IMR-90 (cell line): ENCODE results near the gene NDUFAF2. TPM values are rescaled to one million over a fixed set of nuclear protein-coding genes. Genes with fewer than 3 reads are reported as not detected.

ENCODE experiments used
- ATAC-seq: fragments of 200-7000 bp; cut with Tn5 transposase; 2 replicates; pipeline ENCODE4 v1.9.1; 2020; ENCODE audit warnings: low read depth, mild to moderate bottlenecking, moderate library complexity
- BruUV-seq: library from RNA; stranded (reverse); fragments of 400-500 nt; replicated peaks from 2 replicates; lab custom pipeline; 2021; lab: Mats Ljungman, UMichigan
- CTCF ChIA-PET: fragments of 300-600 bp; formaldehyde crosslinking; extraction: SDS; loops from one replicate; lab custom pipeline; 2021; ENCODE audit warnings: antibody characterized with exemption; lab: Yijun Ruan, JAX
- POLR2A ChIA-PET: fragments of 300-600 bp; sonication (Branson Sonifier 250); formaldehyde crosslinking; loops from one replicate; lab custom pipeline; 2022; ENCODE audit warnings: antibody characterized with exemption; ENCODE audit not compliant: unreplicated experiment; lab: Charles Lee
- DNase-seq: peaks from one replicate; pipeline ENCODE4 v3.0.0; 2013
- H2AFZ ChIP-seq: replicated peaks from 2 replicates; pipeline ENCODE3; 2013; ENCODE audit warnings: low read length, mild to moderate bottlenecking; ENCODE audit not compliant: poor library complexity
- H2AK5ac ChIP-seq: 2 replicates; pipeline ENCODE4 v1.6.1; 2013; ENCODE audit warnings: low read depth, low read length, inconsistent platforms
- H2AK9ac ChIP-seq: replicated peaks from 2 replicates; pipeline ENCODE3; 2013; ENCODE audit warnings: mild to moderate bottlenecking, low read depth, low read length, moderate library complexity; ENCODE audit not compliant: poor library complexity
- H2BK120ac ChIP-seq: 2 replicates; pipeline ENCODE4 v1.6.1; 2013; ENCODE audit warnings: low read depth, low read length, inconsistent platforms
- H2BK15ac ChIP-seq: 3 replicates; pipeline ENCODE4 v1.6.1; 2013; ENCODE audit warnings: low read depth, low read length, inconsistent platforms
- H2BK20ac ChIP-seq: 2 replicates; pipeline ENCODE4 v1.6.1; 2013; ENCODE audit warnings: low read depth, mild to moderate bottlenecking, inconsistent platforms, low read length, moderate library complexity
- H2BK5ac ChIP-seq: 2 replicates; pipeline ENCODE4 v1.6.1; 2013; ENCODE audit warnings: mild to moderate bottlenecking, low read depth, low read length, inconsistent platforms; ENCODE audit not compliant: poor library complexity, severe bottlenecking
- H3K14ac ChIP-seq: replicated peaks from 2 replicates; pipeline ENCODE4 v1.6.1; 2013; ENCODE audit warnings: low read depth, low read length, inconsistent platforms
- H3K18ac ChIP-seq: 2 replicates; pipeline ENCODE4 v1.6.1; 2013; ENCODE audit warnings: low read depth, low read length, control low read depth
- H3K23ac ChIP-seq: 2 replicates; pipeline ENCODE4 v1.6.1; 2013; ENCODE audit warnings: low read depth, low read length, inconsistent platforms
- H3K27ac ChIP-seq: 2 replicates; pipeline ENCODE4 v1.5.1; 2013; ENCODE audit warnings: mild to moderate bottlenecking, control low read depth, low read length; ENCODE audit not compliant: insufficient read depth
- H3K27me3 ChIP-seq: 2 replicates; pipeline ENCODE4 v1.6.1; 2013; ENCODE audit warnings: low read length; ENCODE audit not compliant: control insufficient read depth, insufficient read depth
- H3K36me3 ChIP-seq: 2 replicates; pipeline ENCODE4 v1.6.1; 2013; ENCODE audit warnings: low read length, mixed read lengths; ENCODE audit not compliant: control insufficient read depth, insufficient read depth
- H3K4ac ChIP-seq: 2 replicates; pipeline ENCODE4 v1.6.1; 2013; ENCODE audit warnings: low read depth, low read length, inconsistent platforms
- H3K4me1 ChIP-seq: 2 replicates; pipeline ENCODE4 v1.6.1; 2013; ENCODE audit warnings: low read length, mixed read lengths; ENCODE audit not compliant: control insufficient read depth, insufficient read depth
- H3K4me2 ChIP-seq: 2 replicates; pipeline ENCODE4 v1.6.1; 2013; ENCODE audit warnings: low read depth, mild to moderate bottlenecking, control low read depth, low read length, moderate library complexity
- H3K4me3 ChIP-seq: 2 replicates; pipeline ENCODE4 v1.5.1; 2013; ENCODE audit warnings: low read depth, mild to moderate bottlenecking, control low read depth, low read length, moderate library complexity; ENCODE audit not compliant: insufficient read depth
- H3K56ac ChIP-seq: 2 replicates; pipeline ENCODE4 v1.6.1; 2013; ENCODE audit warnings: low read length, inconsistent platforms; ENCODE audit not compliant: insufficient read depth; ENCODE audit errors: extremely low read depth
- H3K79me1 ChIP-seq, 2 experiments: 2 replicates each; pipeline ENCODE4 v1.6.1; 2013; ENCODE audit warnings: low read length in 2 of 2, inconsistent platforms in 1 of 2, low read depth in 1 of 2
- H3K9ac ChIP-seq: 2 replicates; pipeline ENCODE4 v1.6.1; 2013; ENCODE audit warnings: low read depth, low read length, control low read depth
- H3K9me1 ChIP-seq: 2 replicates; pipeline ENCODE4 v1.6.1; 2013; ENCODE audit warnings: low read length, inconsistent platforms; ENCODE audit not compliant: insufficient read depth
- H3K9me3 ChIP-seq: 2 replicates; pipeline ENCODE4 v1.6.1; 2013; ENCODE audit warnings: low read length; ENCODE audit not compliant: control insufficient read depth, insufficient read depth
- H4K20me1 ChIP-seq: 2 replicates; pipeline ENCODE4 v1.6.1; 2013; ENCODE audit warnings: low read length, inconsistent platforms; ENCODE audit not compliant: insufficient read depth
- H4K5ac ChIP-seq: 2 replicates; pipeline ENCODE4 v1.6.1; 2013; ENCODE audit warnings: mild to moderate bottlenecking, low read depth, low read length, control low read depth
- H4K8ac ChIP-seq, 2 experiments: 2 replicates each; pipeline ENCODE4 v1.6.1; 2013; ENCODE audit warnings: low read depth in 2 of 2, low read length in 2 of 2, control low read depth in 1 of 2, inconsistent platforms in 1 of 2
- H4K91ac ChIP-seq: 2 replicates; pipeline ENCODE4 v1.6.1; 2013; ENCODE audit warnings: low read depth, low read length, inconsistent platforms; ENCODE audit not compliant: insufficient read depth
- BHLHE40 ChIP-seq: fragments of 150-350 bp; IDR thresholded peaks from 2 replicates; pipeline ENCODE4 v1.6.1; 2016; ENCODE audit warnings: mild to moderate bottlenecking, low read depth, low read length
- CHD1 ChIP-seq: IDR thresholded peaks from 2 replicates; pipeline ENCODE4 v1.6.1; 2012; ENCODE audit warnings: low read depth, low read length, improper control_type of control experiment
- FOS ChIP-seq: fragments of 150-350 bp; IDR thresholded peaks from 2 replicates; pipeline ENCODE4 v1.6.1; 2016; ENCODE audit warnings: low read depth, low read length
- MAZ ChIP-seq: IDR thresholded peaks from 2 replicates; pipeline ENCODE4 v1.6.1; 2012; ENCODE audit warnings: low read depth, mild to moderate bottlenecking, low read length, improper control_type of control experiment, moderate library complexity, borderline replicate concordance
- MXI1 ChIP-seq: IDR thresholded peaks from 2 replicates; pipeline ENCODE4 v1.6.1; 2012; ENCODE audit warnings: low read depth, mild to moderate bottlenecking, low read length, moderate library complexity, borderline replicate concordance
- NFE2L2 ChIP-seq: fragments of 150-350 bp; IDR thresholded peaks from 2 replicates; pipeline ENCODE4 v1.6.1; 2016; ENCODE audit warnings: low read depth, mild to moderate bottlenecking, low read length
- POLR2A ChIP-seq: IDR thresholded peaks from 2 replicates; pipeline ENCODE4 v1.6.1; 2012; ENCODE audit warnings: mild to moderate bottlenecking, low read depth, low read length
- RAD21 ChIP-seq: IDR thresholded peaks from 2 replicates; pipeline ENCODE4 v1.6.1; 2012; ENCODE audit warnings: low read length, improper control_type of control experiment
- SMC3 ChIP-seq: fragments of 150-350 bp; IDR thresholded peaks from 2 replicates; pipeline ENCODE4 v1.6.1; 2016; ENCODE audit warnings: low read depth, mild to moderate bottlenecking, antibody characterized with exemption, low read length, moderate library complexity
- WGBS, 2 experiments: methylation state at CpG; one replicate each; pipeline versions ENCODE4 v1.1.5 to v1.1.7; 2013; ENCODE audit warnings: missing lambda C conversion rate in 2 of 2; ENCODE audit not compliant: insufficient read length in 1 of 2; ENCODE audit errors: extremely low coverage in 2 of 2; 5-methylcytosine and 5-hydroxymethylcytosine counted together
- dilution Hi-C: fragments of 300-500 bp; cut with HindIII; formaldehyde crosslinking; loops from one replicate; pipeline ENCODE4 v1.14.3; 2018; ENCODE audit warnings: low sequenced_read_pairs; ENCODE audit not compliant: unreplicated experiment
- in situ Hi-C: fragments of 300-500 bp; cut with MboI; formaldehyde crosslinking; loops from 3 replicates; pipeline ENCODE4 v1.14.3; 2019; ENCODE audit warnings: low sequenced_read_pairs, inconsistent platforms, mixed read lengths
- intact Hi-C: fragments of 100-400 bp; cut with micrococcal nuclease; formaldehyde crosslinking; loops from 2 replicates; pipeline ENCODE4 v1.10.0; 2022
- polyA plus RNA-seq, 3 experiments: library from polyadenylated mRNA; depleted of rRNA; stranded (reverse); fragments of >200 nt; gene quantifications; 2 replicates each; pipeline ENCODE4 v1.2.3, GENCODE V29; 2012; ENCODE audit warnings: low replicate concordance in 1 of 3
- total RNA-seq: library from RNA; depleted of rRNA; stranded (reverse); fragments of >200 nt; gene quantifications from 2 replicates; pipeline ENCODE4 v1.2.3, GENCODE V29; 2012

The NDUFAF2 gene
- total and polyA plus RNA-seq, 2 of the 4 experiments (the other 2 are of a cell fraction) = 11.8 to 24.7 TPM

DNA sequence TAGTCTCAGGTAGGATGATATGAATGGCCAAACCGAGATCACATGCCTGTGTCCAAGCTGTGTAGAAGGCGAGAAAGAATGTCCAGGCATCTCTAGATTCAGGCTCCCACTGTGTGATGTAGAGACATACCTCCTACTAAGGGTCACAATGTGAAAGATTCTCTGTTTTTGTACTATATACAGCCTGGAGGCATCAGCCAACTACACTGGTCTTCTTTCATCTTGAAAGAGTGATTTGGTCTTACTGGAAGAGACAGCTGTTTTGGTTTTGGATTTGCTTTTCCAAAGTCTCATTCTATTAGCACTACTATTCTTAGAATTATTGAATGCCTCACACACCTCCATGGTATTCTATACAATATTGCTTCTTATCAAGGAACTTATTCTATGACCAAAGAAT is 26.5 kb upstream of the NDUFAF2 start:
- in situ Hi-C loops (no loop called here), intact Hi-C loops (no loop called here), dilution Hi-C loops (no loop called here)
- no TSS peak for BruUV-seq
- ChIA-PET POLR2A (no interaction called here), CTCF (no interaction called here)
- Histone ChIP-seq H3K9me3 (no peaks in the 10 kb centered on the region), H2AK5ac (no peak overlapping the region), H3K9me1 (no peaks in the 10 kb centered on the region), H3K4me1 (peaks cover 3% of the 10 kb centered on the region; the same call in 1 of the 2 replicates), H3K27me3 (no peaks in the 10 kb centered on the region), H3K36me3 (0 out of 2 replicates have a peak, but pooled peaks cover 1% of the 10 kb centered on the region), H4K20me1 (no peaks in the 10 kb centered on the region), H3K4ac (no peak overlapping the region), H3K18ac (no peak overlapping the region), H3K9ac (no peak overlapping the region), H3K14ac (no peak overlapping the region), H3K4me3 (no peak overlapping the region), H2AK9ac (no peak overlapping the region), H3K56ac (no peak overlapping the region), H4K5ac (no peak overlapping the region), H3K4me2 (no peak overlapping the region), H2BK5ac (no peak overlapping the region), H2BK15ac (no peak overlapping the region), H2AFZ (no peak overlapping the region), H2BK120ac (no peak overlapping the region), H2BK20ac (no peak overlapping the region), H4K8ac (no peak overlapping the region), H3K79me1 (no peaks in the 10 kb centered on the region), H3K27ac (no peak overlapping the region), H4K91ac (no peak overlapping the region), H3K23ac (no peak overlapping the region)
- no peak for TF ChIP-seq POLR2A
- TF ChIP-seq MXI1 = no peak
- TF ChIP-seq FOS = no peak
- TF ChIP-seq MAZ = no peak
- TF ChIP-seq RAD21 = no peak
- TF ChIP-seq NFE2L2 = no peak
- TF ChIP-seq BHLHE40 = no peak
- no peak for TF ChIP-seq CHD1
- no peak for TF ChIP-seq SMC3
- DNase-seq (no peak), ATAC-seq (no peak)
- WGBS, 2 experiments = no CpG with 5 or more reads among the region's 2 CpGs
